Activated naive CD4-positive, alpha-beta T cell treated with anti-CD3 and anti-CD28 coated beads, Interleukin-2, amount 50 U/mL, for 24 hours (primary cell): ENCODE measurements around the gene ARSB.

Source experiments
- H3K27ac Mint-ChIP-seq: one replicate; pipeline ENCODE4 v1.8.0; 2021; ENCODE audit warnings: mild to moderate bottlenecking, mixed read lengths
- H3K27me3 Mint-ChIP-seq: one replicate; pipeline ENCODE4 v1.8.0; 2021; ENCODE audit warnings: mixed read lengths
- H3K36me3 Mint-ChIP-seq: one replicate; pipeline ENCODE4 v1.8.0; 2021; ENCODE audit warnings: mixed read lengths
- H3K4me1 Mint-ChIP-seq: one replicate; pipeline ENCODE4 v1.8.0; 2021; ENCODE audit warnings: mixed read lengths
- H3K4me3 Mint-ChIP-seq: one replicate; pipeline ENCODE4 v1.8.0; 2021; ENCODE audit warnings: mild to moderate bottlenecking, mixed read lengths
- H3K9me3 Mint-ChIP-seq: one replicate; pipeline ENCODE4 v1.8.0; 2021; ENCODE audit warnings: mixed read lengths

The ARSB gene

GRCh38 chr5:78979117-78979742 lies 5.9 kb downstream of the ARSB start:
- Mint-ChIP-seq H3K4me1 (peaks cover 32% of the 10 kb centered on the region), H3K4me3 (no peak overlapping the region), H3K27me3 (no peaks in the 10 kb centered on the region)

GRCh38 chr5:78975035-78975434 lies 10.1 kb downstream of the ARSB start:
- H3K27ac Mint-ChIP-seq, result no peak overlapping the region
- H3K27me3 Mint-ChIP-seq, result no peaks in the 10 kb centered on the region
- H3K4me3 Mint-ChIP-seq, result no peak overlapping the region
- H3K4me1 Mint-ChIP-seq, result peaks cover 11% of the 10 kb centered on the region
- H3K36me3 Mint-ChIP-seq, result no peaks in the 10 kb centered on the region
- H3K9me3 Mint-ChIP-seq, result no peaks in the 10 kb centered on the region

More at GRCh38 chr5:78979117-78979742, 5.9 kb downstream of the ARSB start:
- no peaks in the 10 kb centered on the region for H3K36me3 Mint-ChIP-seq
- H3K9me3 Mint-ChIP-seq, result no peaks in the 10 kb centered on the region
- H3K27ac Mint-ChIP-seq, result peak overlapping the region; percentile 13

GRCh38 chr5:78974601-78975000 lies 10.5 kb downstream of the ARSB start:
- Mint-ChIP-seq H3K4me3 (no peak overlapping the region), H3K27ac (no peak overlapping the region), H3K36me3 (no peaks in the 10 kb centered on the region), H3K4me1 (peaks cover 9% of the 10 kb centered on the region), H3K27me3 (no peaks in the 10 kb centered on the region), H3K9me3 (no peaks in the 10 kb centered on the region)

GRCh38 chr5:78974011-78974410 lies 11.1 kb downstream of the ARSB start:
- no peaks in the 10 kb centered on the region for H3K27me3 Mint-ChIP-seq
- H3K9me3 Mint-ChIP-seq, result no peaks in the 10 kb centered on the region
- H3K36me3 Mint-ChIP-seq, result no peaks in the 10 kb centered on the region
- H3K27ac Mint-ChIP-seq, result no peak overlapping the region
- peaks cover 3% of the 10 kb centered on the region for H3K4me1 Mint-ChIP-seq
- H3K4me3 Mint-ChIP-seq, result no peak overlapping the region

GRCh38 chr5:78972654-78973428 lies 12.3 kb downstream of the ARSB start:
- Mint-ChIP-seq H3K9me3 (no peaks in the 10 kb centered on the region), H3K4me3 (no peak overlapping the region), H3K4me1 (no peaks in the 10 kb centered on the region), H3K27me3 (no peaks in the 10 kb centered on the region), H3K27ac (no peak overlapping the region), H3K36me3 (no peaks in the 10 kb centered on the region)

GRCh38 chr5:78971998-78972397 lies 13.1 kb downstream of the ARSB start:
- Mint-ChIP-seq H3K36me3 (peaks cover 4% of the 10 kb centered on the region), H3K27me3 (no peaks in the 10 kb centered on the region), H3K4me3 (no peak overlapping the region), H3K27ac (no peak overlapping the region), H3K9me3 (no peaks in the 10 kb centered on the region), H3K4me1 (no peaks in the 10 kb centered on the region)

GRCh38 chr5:78968781-78969180 lies 16.3 kb downstream of the ARSB start:
- H3K27me3 Mint-ChIP-seq, result no peaks in the 10 kb centered on the region
- H3K9me3 Mint-ChIP-seq, result no peaks in the 10 kb centered on the region
- H3K36me3 Mint-ChIP-seq, result peaks cover 4% of the 10 kb centered on the region
- H3K4me1 Mint-ChIP-seq, result no peaks in the 10 kb centered on the region
- H3K4me3 Mint-ChIP-seq, result no peak overlapping the region
- H3K27ac Mint-ChIP-seq, result no peak overlapping the region

- Mint-ChIP-seq H3K9me3 (no peaks in the 10 kb centered on the region), H3K27ac (no peak overlapping the region), H3K4me3 (no peak overlapping the region), H3K36me3 (peaks cover 9% of the 10 kb centered on the region), H3K27me3 (no peaks in the 10 kb centered on the region), H3K4me1 (no peaks in the 10 kb centered on the region)
Measured at GRCh38 chr5:78964889-78965288, 20.2 kb downstream of the ARSB start.

- H3K27ac Mint-ChIP-seq, result no peak overlapping the region
- H3K9me3 Mint-ChIP-seq, result no peaks in the 10 kb centered on the region
- H3K36me3 Mint-ChIP-seq, result peaks cover 7% of the 10 kb centered on the region
- no peaks in the 10 kb centered on the region for H3K4me1 Mint-ChIP-seq
- no peaks in the 10 kb centered on the region for H3K27me3 Mint-ChIP-seq
- no peak overlapping the region for H3K4me3 Mint-ChIP-seq
Measured at GRCh38 chr5:78961743-78962142, 23.4 kb downstream of the ARSB start.

GRCh38 chr5:78959767-78960166 lies 25.3 kb downstream of the ARSB start:
- H3K4me3 Mint-ChIP-seq, result no peak overlapping the region
- H3K27ac Mint-ChIP-seq, result no peak overlapping the region
- H3K9me3 Mint-ChIP-seq, result no peaks in the 10 kb centered on the region
- no peaks in the 10 kb centered on the region for H3K27me3 Mint-ChIP-seq
- peaks cover 17% of the 10 kb centered on the region for H3K36me3 Mint-ChIP-seq
- no peaks in the 10 kb centered on the region for H3K4me1 Mint-ChIP-seq

GRCh38 chr5:78958672-78959445 lies 26.3 kb downstream of the ARSB start:
- Mint-ChIP-seq H3K4me3 (no peak overlapping the region), H3K9me3 (no peaks in the 10 kb centered on the region), H3K27me3 (no peaks in the 10 kb centered on the region), H3K4me1 (no peaks in the 10 kb centered on the region), H3K27ac (no peak overlapping the region), H3K36me3 (peaks cover 19% of the 10 kb centered on the region)

GRCh38 chr5:78956901-78957300 lies 28.2 kb downstream of the ARSB start:
- no peak overlapping the region for H3K4me3 Mint-ChIP-seq
- no peaks in the 10 kb centered on the region for H3K27me3 Mint-ChIP-seq
- H3K4me1 Mint-ChIP-seq, result no peaks in the 10 kb centered on the region
- no peak overlapping the region for H3K27ac Mint-ChIP-seq
- peaks cover 19% of the 10 kb centered on the region for H3K36me3 Mint-ChIP-seq
- no peaks in the 10 kb centered on the region for H3K9me3 Mint-ChIP-seq

- no peak overlapping the region for H3K4me3 Mint-ChIP-seq
- H3K27ac Mint-ChIP-seq, result no peak overlapping the region
- H3K9me3 Mint-ChIP-seq, result no peaks in the 10 kb centered on the region
- H3K36me3 Mint-ChIP-seq, result peaks cover 17% of the 10 kb centered on the region
- no peaks in the 10 kb centered on the region for H3K4me1 Mint-ChIP-seq
- H3K27me3 Mint-ChIP-seq, result no peaks in the 10 kb centered on the region
Measured at GRCh38 chr5:78953092-78953800, 31.9 kb downstream of the ARSB start.

- Mint-ChIP-seq H3K4me1 (no peaks in the 10 kb centered on the region), H3K36me3 (peaks cover 2% of the 10 kb centered on the region)
Measured at GRCh38 chr5:78930721-78931120, 54.4 kb downstream of the ARSB start.

GRCh38 chr5:78929833-78930232 lies 55.3 kb downstream of the ARSB start:
- Mint-ChIP-seq H3K27ac (no peak overlapping the region), H3K4me3 (no peak overlapping the region)

More at GRCh38 chr5:78930721-78931120, 54.4 kb downstream of the ARSB start:
- no peak overlapping the region for H3K4me3 Mint-ChIP-seq
- no peaks in the 10 kb centered on the region for H3K9me3 Mint-ChIP-seq
- no peaks in the 10 kb centered on the region for H3K27me3 Mint-ChIP-seq
- no peak overlapping the region for H3K27ac Mint-ChIP-seq

More at GRCh38 chr5:78929833-78930232, 55.3 kb downstream of the ARSB start:
- Mint-ChIP-seq H3K9me3 (no peaks in the 10 kb centered on the region), H3K4me1 (no peaks in the 10 kb centered on the region), H3K36me3 (peaks cover 2% of the 10 kb centered on the region), H3K27me3 (no peaks in the 10 kb centered on the region)
